Panc1 (cell line): ENCODE results near the gene FKBP1C. TPM values are rescaled to one million over a fixed set of nuclear protein-coding genes. Genes with fewer than 3 reads are reported as not detected.
"Not testable (repeated sequence)": the region's sequence is repeated elsewhere in the genome, so short reads cannot be mapped to it uniquely, and the experiment has no call there.

ENCODE experiments used
- ATAC-seq: fragments of 200-7000 bp; cut with Tn5 transposase; 2 replicates; pipeline ENCODE4 v1.9.1; 2020; ENCODE audit warnings: mild to moderate bottlenecking, moderate library complexity
- BruUV-seq: library from RNA; stranded (reverse); fragments of 400-500 nt; replicated peaks from 2 replicates; lab custom pipeline; 2021; lab: Mats Ljungman, UMichigan
- CTCF ChIA-PET: fragments of 300-600 bp; sonication (Branson Sonifier 250); formaldehyde crosslinking; loops from one replicate; lab custom pipeline; 2022; ENCODE audit warnings: antibody characterized with exemption; lab: Charles Lee
- POLR2A ChIA-PET: fragments of 300-600 bp; sonication (Branson Sonifier 250); formaldehyde crosslinking; loops from one replicate; lab custom pipeline; 2022; ENCODE audit warnings: antibody characterized with exemption; lab: Charles Lee
- DNase-seq: peaks from one replicate; pipeline ENCODE4 v3.0.0-alpha.2; 2010; ENCODE audit warnings: low read depth, low spot score
- H3K27ac ChIP-seq: 2 replicates; pipeline ENCODE4 v1.5.1; 2011; ENCODE audit warnings: mild to moderate bottlenecking, low read length, inconsistent platforms
- H3K27me3 ChIP-seq: fragments of 200-500 bp; sonication (Bioruptor generic); 2 replicates; pipeline ENCODE4 v1.6.0; 2014; ENCODE audit warnings: low read length, inconsistent platforms; ENCODE audit not compliant: control insufficient read depth, insufficient read depth
- H3K36me3 ChIP-seq: fragments of 200-500 bp; sonication (Bioruptor generic); 2 replicates; pipeline ENCODE4 v1.5.1; 2014; ENCODE audit warnings: inconsistent platforms, mild to moderate bottlenecking, low read length, moderate library complexity; ENCODE audit not compliant: control insufficient read depth, insufficient read depth
- H3K4me1 ChIP-seq: 2 replicates; pipeline ENCODE4 v1.5.1; 2011; ENCODE audit warnings: inconsistent platforms, mild to moderate bottlenecking, low read length, moderate library complexity; ENCODE audit not compliant: control insufficient read depth, insufficient read depth
- H3K4me3 ChIP-seq, 2 experiments: 2 replicates each; pipeline ENCODE4 v1.5.1; 2011 to 2012; ENCODE audit warnings: low read depth in 2 of 2, low read length in 2 of 2, mild to moderate bottlenecking in 2 of 2, inconsistent platforms in 1 of 2, moderate library complexity in 1 of 2
- H3K9me3 ChIP-seq: fragments of 200-500 bp; sonication (Bioruptor generic); 2 replicates; pipeline ENCODE4 v1.5.1; 2014; ENCODE audit warnings: low read depth, mild to moderate bottlenecking, inconsistent platforms, low read length, moderate library complexity; ENCODE audit not compliant: control insufficient read depth, insufficient read depth
- CTCF ChIP-seq: fragments of 450-650 bp; IDR thresholded peaks from 2 replicates; pipeline ENCODE4 v1.5.1; 2017; ENCODE audit warnings: mild to moderate bottlenecking
- POLR2AphosphoS5 ChIP-seq: IDR thresholded peaks from 2 replicates; pipeline ENCODE4 v1.6.1; 2012; ENCODE audit warnings: mild to moderate bottlenecking, low read depth, low read length, moderate library complexity
- in situ Hi-C: cut with HindIII; loops from 2 replicates; pipeline ENCODE4 v1.10.0; 2016; ENCODE audit warnings: low sequenced_read_pairs, low pct_unique_long_range_greater_than_20kb
- intact Hi-C: fragments of 100-400 bp; cut with micrococcal nuclease; formaldehyde crosslinking; loops from one replicate; pipeline ENCODE4 v1.10.0; 2022; ENCODE audit not compliant: unreplicated experiment
- total RNA-seq: library from RNA; stranded (reverse); gene quantifications from one replicate; pipeline ENCODE4 v1.2.1, GENCODE V29; 2021; ENCODE audit not compliant: unreplicated experiment

FKBP1C gene
- total RNA-seq, 1 experiment from 2014 or later = 0.49 TPM

DNA sequence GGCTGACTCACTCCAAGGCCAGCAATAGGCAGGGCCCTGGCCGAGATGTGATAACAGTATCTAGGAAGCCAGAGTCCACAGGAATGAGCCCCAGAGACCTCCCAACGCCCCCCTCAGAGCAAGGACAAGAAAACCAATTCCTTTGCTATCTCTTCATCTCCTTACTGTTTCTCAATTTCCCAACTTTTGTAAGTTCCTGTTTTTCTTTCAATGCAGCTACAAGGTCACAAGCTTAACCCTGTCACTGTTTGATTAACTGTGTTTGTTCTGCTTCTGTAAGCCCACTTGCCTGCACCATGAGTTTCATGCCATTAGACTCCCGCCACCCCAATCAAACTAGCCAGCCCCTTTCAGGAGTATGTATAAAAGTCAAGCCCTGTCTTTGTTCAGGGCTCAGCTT, 3.5 kb downstream of the FKBP1C start:
- intact Hi-C loops = no loop called here
- TF ChIP-seq POLR2AphosphoS5 (no peak), CTCF (no peak)
- Histone ChIP-seq H3K4me3 (no peak overlapping the region), H3K36me3 (no peaks in the 10 kb centered on the region), H3K27me3 (no peaks in the 10 kb centered on the region), H3K9me3 (peaks cover 10% of the 10 kb centered on the region; the same call in 1 of the 2 replicates), H3K4me1 (no peaks in the 10 kb centered on the region), H3K27ac (no peak overlapping the region)
- in situ Hi-C loops = no loop called here
- no peak for DNase-seq
- POLR2A ChIA-PET = no interaction called here
- CTCF ChIA-PET = no interaction called here
- no peak for ATAC-seq
- BruUV-seq = no TSS peak

DNA sequence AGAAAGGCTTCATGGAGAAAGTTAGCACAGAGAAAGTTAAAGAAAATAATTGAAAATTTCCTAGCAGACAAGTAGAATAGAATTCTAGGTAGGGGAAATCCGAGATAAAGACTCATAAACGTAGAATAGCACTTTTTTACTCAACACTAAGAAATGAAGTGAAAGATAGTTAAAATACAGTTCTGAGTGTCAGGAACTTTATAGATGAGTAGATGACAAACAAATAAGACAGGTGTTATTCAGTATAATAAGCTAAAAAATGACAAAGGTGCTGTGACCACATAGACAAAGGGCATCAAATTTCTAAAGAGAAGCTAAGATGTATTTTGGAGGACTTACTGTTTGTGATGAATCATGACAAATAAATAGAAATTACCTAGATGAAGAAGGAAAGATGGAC, 12.9 kb downstream of the FKBP1C start:
- Histone ChIP-seq H3K4me1 (no peaks in the 10 kb centered on the region), H3K27ac (no peak overlapping the region), H3K27me3 (no peaks in the 10 kb centered on the region), H3K4me3 (no peak overlapping the region), H3K9me3 (peaks cover 5% of the 10 kb centered on the region; the same call in 1 of the 2 replicates), H3K36me3 (no peaks in the 10 kb centered on the region; the same call in 1 of the 2 replicates)
- intact Hi-C loops = no loop called here
- ChIA-PET CTCF (no interaction called here), POLR2A (no interaction called here)
- no peak for TF ChIP-seq CTCF
- BruUV-seq = no TSS peak
- ATAC-seq (no peak), DNase-seq (no peak)
- in situ Hi-C loops = no loop called here

DNA sequence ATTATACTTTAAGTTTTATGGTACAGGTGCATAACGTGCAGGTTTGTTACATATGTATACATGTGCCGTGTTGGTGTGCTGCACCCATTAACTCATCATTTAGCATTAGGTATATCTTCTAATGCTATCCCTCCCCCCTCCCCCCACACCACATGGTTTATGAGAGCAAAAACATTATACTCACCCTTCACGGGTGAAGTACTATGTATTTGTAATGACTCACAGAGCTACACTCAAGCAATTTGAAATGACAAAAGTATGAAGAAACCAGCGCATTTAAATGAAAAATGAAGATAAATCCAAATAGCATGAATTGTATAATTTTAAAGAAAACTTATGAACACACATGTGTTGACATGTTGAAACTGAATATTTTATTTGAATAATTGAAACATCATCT, 14.7 kb downstream of the FKBP1C start:
- intact Hi-C loops, H3K4me1 ChIP-seq, DNase-seq, POLR2A ChIA-PET, CTCF ChIA-PET, H3K9me3 ChIP-seq, ATAC-seq, H3K4me3 ChIP-seq, in situ Hi-C loops, H3K27me3 ChIP-seq, H3K36me3 ChIP-seq, H3K27ac ChIP-seq, BruUV-seq: not testable (repeated sequence)

GRCh38 chr6:63227928-63228894, 16.9 kb downstream of the FKBP1C start:
- CTCF ChIA-PET, H3K4me3 ChIP-seq, H3K4me1 ChIP-seq, H3K27ac ChIP-seq, intact Hi-C loops, H3K9me3 ChIP-seq, H3K27me3 ChIP-seq, in situ Hi-C loops, DNase-seq, ATAC-seq, POLR2A ChIA-PET, H3K36me3 ChIP-seq, BruUV-seq: not testable (repeated sequence)

DNA sequence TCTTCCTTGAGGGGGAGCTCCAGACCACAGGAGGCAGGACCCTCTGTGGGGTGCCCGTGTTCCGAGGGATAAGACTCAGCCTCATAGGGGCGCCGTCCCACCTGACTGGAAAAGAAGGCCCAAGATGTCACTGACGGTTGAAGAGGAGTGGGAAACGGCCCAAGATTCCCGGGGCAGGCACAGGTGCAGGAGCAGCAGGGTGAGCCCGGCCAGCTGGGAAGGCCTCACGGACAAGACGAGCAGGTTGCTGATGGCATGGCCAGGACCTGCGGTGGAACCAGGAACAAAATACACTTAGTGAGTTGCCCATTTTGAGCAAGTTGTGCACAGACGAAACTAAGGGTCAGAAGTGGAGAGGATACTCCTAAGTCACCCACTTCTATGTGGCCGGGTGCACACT, 18.8 kb downstream of the FKBP1C start:
- H3K36me3 ChIP-seq, H3K27me3 ChIP-seq, in situ Hi-C loops, ATAC-seq, H3K4me1 ChIP-seq, H3K9me3 ChIP-seq, BruUV-seq, H3K4me3 ChIP-seq, H3K27ac ChIP-seq, DNase-seq, intact Hi-C loops, POLR2A ChIA-PET, CTCF ChIA-PET: not testable (repeated sequence)

DNA sequence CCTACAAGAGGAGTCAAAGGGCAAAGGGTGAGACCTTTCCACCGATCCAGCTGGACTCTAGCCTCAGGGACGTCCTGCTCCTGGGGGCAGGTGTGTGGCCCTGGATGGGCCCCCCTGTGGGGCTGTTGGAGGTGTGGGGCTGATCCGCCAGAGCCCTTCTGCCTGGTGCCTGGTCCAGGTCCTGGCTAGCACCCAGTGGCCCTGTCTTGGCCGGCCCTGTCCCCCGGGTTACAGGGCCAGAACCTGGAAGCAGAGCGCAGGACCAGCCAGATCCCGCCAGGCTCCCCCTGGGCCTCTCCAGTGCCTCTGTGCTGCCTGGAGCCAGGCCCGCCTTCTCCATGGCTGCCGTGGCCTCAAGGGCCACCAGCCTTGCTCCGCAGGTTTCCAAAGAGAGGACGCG, 19.2 kb downstream of the FKBP1C start:
- in situ Hi-C loops, H3K27ac ChIP-seq, DNase-seq, H3K4me1 ChIP-seq, CTCF ChIA-PET, ATAC-seq, H3K27me3 ChIP-seq, H3K36me3 ChIP-seq, H3K4me3 ChIP-seq, H3K9me3 ChIP-seq, intact Hi-C loops, BruUV-seq, POLR2A ChIA-PET: not testable (repeated sequence)
